Measurements from ENCODE around the gene FUZ.

The FUZ gene

GRCh38 chr19:49807058-49807903 is 5.8 kb downstream of the FUZ start:
- DNase-seq (ENCODE audit: low spot score), result no peak

GRCh38 chr19:49806620-49806959 is 6.5 kb downstream of the FUZ start:
- DNase-seq (ENCODE audit: low spot score), result no peak

GRCh38 chr19:49805822-49806619 is 7.1 kb downstream of the FUZ start:
- DNase-seq (ENCODE audit: low spot score), result no peak

GRCh38 chr19:49803529-49803856 is 9.6 kb downstream of the FUZ start:
- DNase-seq (ENCODE audit: low spot score), result no peak

- DNase-seq (ENCODE audit: low spot score), result no peak
Observed at GRCh38 chr19:49802836-49803528, 10.1 kb downstream of the FUZ start.

- peak; percentile 97 for DNase-seq (ENCODE audit: low spot score)
Observed at GRCh38 chr19:49801966-49802661, 11.0 kb downstream of the FUZ start.

- no peak for DNase-seq (ENCODE audit: low spot score)
Observed at GRCh38 chr19:49801401-49801888, 11.6 kb downstream of the FUZ start.

GRCh38 chr19:49800771-49801170 is 12.3 kb downstream of the FUZ start:
- no peak for DNase-seq (ENCODE audit: low spot score)

- no peak for DNase-seq (ENCODE audit: low spot score)
Observed at GRCh38 chr19:49799798-49800376, 13.2 kb downstream of the FUZ start.

- DNase-seq (ENCODE audit: low spot score), result no peak
Observed at GRCh38 chr19:49799271-49799797, 13.8 kb downstream of the FUZ start.

- DNase-seq (ENCODE audit: low spot score), result no peak
Observed at GRCh38 chr19:49798574-49798973, 14.5 kb downstream of the FUZ start.

- no peak for DNase-seq (ENCODE audit: low spot score)
Observed at GRCh38 chr19:49795615-49796014, 17.5 kb downstream of the FUZ start.

GRCh38 chr19:49793561-49793840 is 19.6 kb downstream of the FUZ start:
- no peak for DNase-seq (ENCODE audit: low spot score)

- DNase-seq (ENCODE audit: low spot score), result no peak
Observed at GRCh38 chr19:49792829-49793560, 20.1 kb downstream of the FUZ start.

- DNase-seq (ENCODE audit: low spot score), result no peak
Observed at GRCh38 chr19:49791776-49792445, 21.2 kb downstream of the FUZ start.

GRCh38 chr19:49790866-49791265 is 22.2 kb downstream of the FUZ start:
- peak; percentile 65 for DNase-seq (ENCODE audit: low spot score)

- peak; percentile 15 for DNase-seq (ENCODE audit: low spot score)
Observed at GRCh38 chr19:49788857-49789256, 24.2 kb downstream of the FUZ start.

- no peak for DNase-seq (ENCODE audit: low spot score)
Observed at GRCh38 chr19:49787746-49788145, 25.3 kb downstream of the FUZ start.

- no peak for DNase-seq (ENCODE audit: low spot score)
Observed at GRCh38 chr19:49786376-49786820, 26.7 kb downstream of the FUZ start.

- DNase-seq (ENCODE audit: low spot score), result no peak
Observed at GRCh38 chr19:49782515-49782914, 30.6 kb downstream of the FUZ start.
